ENCODE results near the gene TEPSIN.
"Not testable (repeated sequence)": the region's sequence is repeated elsewhere in the genome, so short reads cannot be mapped to it uniquely, and the experiment has no call there.

TEPSIN gene

GRCh38 chr17:81231766-81232581 is 6.9 kb downstream of the TEPSIN start:
- H3K4me3 ChIP-seq (ENCODE audit: low read depth, low read length), result no peak overlapping the region
- TF ChIP-seq CTCF (IDR thresholded peaks at IDR 0.05; ENCODE audit: borderline replicate concordance, insufficient read depth, low read depth, low read length), result no peak

GRCh38 chr17:81231121-81231645 is 7.7 kb downstream of the TEPSIN start:
- no peak overlapping the region for H3K4me3 ChIP-seq (ENCODE audit: low read depth, low read length)
- no peak for TF ChIP-seq CTCF (IDR thresholded peaks at IDR 0.05; ENCODE audit: borderline replicate concordance, insufficient read depth, low read depth, low read length)

- H3K4me3 ChIP-seq (ENCODE audit: low read depth, low read length), result no peak overlapping the region
- peak; percentile 65 for TF ChIP-seq CTCF (IDR thresholded peaks at IDR 0.05; ENCODE audit: borderline replicate concordance, insufficient read depth, low read depth, low read length)
Observed at GRCh38 chr17:81230043-81230820, 8.6 kb downstream of the TEPSIN start.

- no peak overlapping the region for H3K4me3 ChIP-seq (ENCODE audit: low read depth, low read length)
- no peak for TF ChIP-seq CTCF (IDR thresholded peaks at IDR 0.05; ENCODE audit: borderline replicate concordance, insufficient read depth, low read depth, low read length)
Observed at GRCh38 chr17:81229666-81229920, 9.3 kb downstream of the TEPSIN start.

GRCh38 chr17:81228834-81229665 is 9.8 kb downstream of the TEPSIN start:
- no peak overlapping the region for H3K4me3 ChIP-seq (ENCODE audit: low read depth, low read length)
- no peak for TF ChIP-seq CTCF (IDR thresholded peaks at IDR 0.05; ENCODE audit: borderline replicate concordance, insufficient read depth, low read depth, low read length)

- no peak overlapping the region for H3K4me3 ChIP-seq (ENCODE audit: low read depth, low read length)
- no peak for TF ChIP-seq CTCF (IDR thresholded peaks at IDR 0.05; ENCODE audit: borderline replicate concordance, insufficient read depth, low read depth, low read length)
Observed at GRCh38 chr17:81228420-81228819, 10.4 kb downstream of the TEPSIN start.

- not testable (repeated sequence) for H3K4me3 ChIP-seq (ENCODE audit: low read depth, low read length)
Observed at GRCh38 chr17:81227630-81228029, 11.2 kb downstream of the TEPSIN start.

Measured in GM12875 (cell line).